ENCODE results near the gene FGFR4.

Gene FGFR4

GRCh38 chr5:177094224-177095087 lies 7.7 kb downstream of the FGFR4 start:
- no peak overlapping the region for H3K9ac ChIP-seq (ENCODE audit: low read depth, low read length)
- H3K27me3 ChIP-seq (ENCODE audit: control insufficient read depth, insufficient read depth, low read length) = no peaks in the 10 kb centered on the region
- peaks cover 10% of the 10 kb centered on the region for H3K4me1 ChIP-seq (ENCODE audit: control insufficient read depth, insufficient read depth, low read length)
- peaks cover 73% of the 10 kb centered on the region for H3K36me3 ChIP-seq (ENCODE audit: control insufficient read depth, insufficient read depth, low read length)
- H3K4me3 ChIP-seq (ENCODE audit: low read depth, low read length) = no peak overlapping the region
- no peak overlapping the region for H3K27ac ChIP-seq (ENCODE audit: low read depth, low read length)
- no peaks in the 10 kb centered on the region for H3K9me3 ChIP-seq (ENCODE audit: control insufficient read depth, insufficient read depth, low read length)

GRCh38 chr5:177095088-177095669 lies 8.5 kb downstream of the FGFR4 start:
- no peaks in the 10 kb centered on the region for H3K9me3 ChIP-seq (ENCODE audit: control insufficient read depth, insufficient read depth, low read length)
- H3K4me3 ChIP-seq (ENCODE audit: low read depth, low read length) = no peak overlapping the region
- H3K4me1 ChIP-seq (ENCODE audit: control insufficient read depth, insufficient read depth, low read length) = peaks cover 13% of the 10 kb centered on the region
- H3K27ac ChIP-seq (ENCODE audit: low read depth, low read length) = no peak overlapping the region
- H3K36me3 ChIP-seq (ENCODE audit: control insufficient read depth, insufficient read depth, low read length) = peaks cover 68% of the 10 kb centered on the region
- H3K27me3 ChIP-seq (ENCODE audit: control insufficient read depth, insufficient read depth, low read length) = no peaks in the 10 kb centered on the region
- no peak overlapping the region for H3K9ac ChIP-seq (ENCODE audit: low read depth, low read length)

GRCh38 chr5:177096162-177097015 lies 9.7 kb downstream of the FGFR4 start:
- H3K36me3 ChIP-seq (ENCODE audit: control insufficient read depth, insufficient read depth, low read length) = peaks cover 56% of the 10 kb centered on the region
- no peak overlapping the region for H3K9ac ChIP-seq (ENCODE audit: low read depth, low read length)
- H3K27ac ChIP-seq (ENCODE audit: low read depth, low read length) = no peak overlapping the region
- H3K4me3 ChIP-seq (ENCODE audit: low read depth, low read length) = no peak overlapping the region
- H3K4me1 ChIP-seq (ENCODE audit: control insufficient read depth, insufficient read depth, low read length) = peaks cover 14% of the 10 kb centered on the region
- no peaks in the 10 kb centered on the region for H3K9me3 ChIP-seq (ENCODE audit: control insufficient read depth, insufficient read depth, low read length)
- H3K27me3 ChIP-seq (ENCODE audit: control insufficient read depth, insufficient read depth, low read length) = no peaks in the 10 kb centered on the region

- no peaks in the 10 kb centered on the region for H3K9me3 ChIP-seq (ENCODE audit: control insufficient read depth, insufficient read depth, low read length)
- no peaks in the 10 kb centered on the region for H3K27me3 ChIP-seq (ENCODE audit: control insufficient read depth, insufficient read depth, low read length)
- peaks cover 47% of the 10 kb centered on the region for H3K36me3 ChIP-seq (ENCODE audit: control insufficient read depth, insufficient read depth, low read length)
- no peak overlapping the region for H3K4me3 ChIP-seq (ENCODE audit: low read depth, low read length)
- peaks cover 14% of the 10 kb centered on the region for H3K4me1 ChIP-seq (ENCODE audit: control insufficient read depth, insufficient read depth, low read length)
- no peak overlapping the region for H3K9ac ChIP-seq (ENCODE audit: low read depth, low read length)
- no peak overlapping the region for H3K27ac ChIP-seq (ENCODE audit: low read depth, low read length)
Measured at GRCh38 chr5:177097016-177097985, 10.6 kb downstream of the FGFR4 start.

GRCh38 chr5:177098120-177098469 lies 11.4 kb downstream of the FGFR4 start:
- Histone ChIP-seq H3K27me3 (ENCODE audit: control insufficient read depth, insufficient read depth, low read length) (no peaks in the 10 kb centered on the region), H3K27ac (ENCODE audit: low read depth, low read length) (no peak overlapping the region), H3K9me3 (ENCODE audit: control insufficient read depth, insufficient read depth, low read length) (no peaks in the 10 kb centered on the region), H3K36me3 (ENCODE audit: control insufficient read depth, insufficient read depth, low read length) (peaks cover 40% of the 10 kb centered on the region), H3K4me3 (ENCODE audit: low read depth, low read length) (no peak overlapping the region), H3K4me1 (ENCODE audit: control insufficient read depth, insufficient read depth, low read length) (peaks cover 14% of the 10 kb centered on the region), H3K9ac (ENCODE audit: low read depth, low read length) (no peak overlapping the region)

- H3K4me1 ChIP-seq (ENCODE audit: control insufficient read depth, insufficient read depth, low read length) = peaks cover 14% of the 10 kb centered on the region
- no peak overlapping the region for H3K27ac ChIP-seq (ENCODE audit: low read depth, low read length)
- no peaks in the 10 kb centered on the region for H3K27me3 ChIP-seq (ENCODE audit: control insufficient read depth, insufficient read depth, low read length)
Measured at GRCh38 chr5:177098470-177099141, 11.9 kb downstream of the FGFR4 start.

GRCh38 chr5:177099422-177100093 lies 12.8 kb downstream of the FGFR4 start:
- Histone ChIP-seq H3K4me3 (ENCODE audit: low read depth, low read length) (no peak overlapping the region), H3K4me1 (ENCODE audit: control insufficient read depth, insufficient read depth, low read length) (peaks cover 14% of the 10 kb centered on the region), H3K36me3 (ENCODE audit: control insufficient read depth, insufficient read depth, low read length) (peaks cover 26% of the 10 kb centered on the region), H3K27ac (ENCODE audit: low read depth, low read length) (no peak overlapping the region), H3K27me3 (ENCODE audit: control insufficient read depth, insufficient read depth, low read length) (no peaks in the 10 kb centered on the region), H3K9ac (ENCODE audit: low read depth, low read length) (no peak overlapping the region), H3K9me3 (ENCODE audit: control insufficient read depth, insufficient read depth, low read length) (no peaks in the 10 kb centered on the region)

More at GRCh38 chr5:177098470-177099141, 11.9 kb downstream of the FGFR4 start:
- Histone ChIP-seq H3K36me3 (ENCODE audit: control insufficient read depth, insufficient read depth, low read length) (peaks cover 35% of the 10 kb centered on the region), H3K4me3 (ENCODE audit: low read depth, low read length) (no peak overlapping the region), H3K9ac (ENCODE audit: low read depth, low read length) (no peak overlapping the region), H3K9me3 (ENCODE audit: control insufficient read depth, insufficient read depth, low read length) (no peaks in the 10 kb centered on the region)

GRCh38 chr5:177100714-177101121 lies 14.0 kb downstream of the FGFR4 start:
- Histone ChIP-seq H3K36me3 (ENCODE audit: control insufficient read depth, insufficient read depth, low read length) (peaks cover 16% of the 10 kb centered on the region), H3K4me1 (ENCODE audit: control insufficient read depth, insufficient read depth, low read length) (peaks cover 14% of the 10 kb centered on the region), H3K27me3 (ENCODE audit: control insufficient read depth, insufficient read depth, low read length) (no peaks in the 10 kb centered on the region), H3K9ac (ENCODE audit: low read depth, low read length) (no peak overlapping the region), H3K4me3 (ENCODE audit: low read depth, low read length) (no peak overlapping the region), H3K9me3 (ENCODE audit: control insufficient read depth, insufficient read depth, low read length) (no peaks in the 10 kb centered on the region), H3K27ac (ENCODE audit: low read depth, low read length) (no peak overlapping the region)

GRCh38 chr5:177103523-177104253 lies 17.0 kb downstream of the FGFR4 start:
- Histone ChIP-seq H3K36me3 (ENCODE audit: control insufficient read depth, insufficient read depth, low read length) (no peaks in the 10 kb centered on the region), H3K9ac (ENCODE audit: low read depth, low read length) (no peak overlapping the region), H3K27me3 (ENCODE audit: control insufficient read depth, insufficient read depth, low read length) (no peaks in the 10 kb centered on the region), H3K9me3 (ENCODE audit: control insufficient read depth, insufficient read depth, low read length) (no peaks in the 10 kb centered on the region), H3K4me1 (ENCODE audit: control insufficient read depth, insufficient read depth, low read length) (peaks cover 11% of the 10 kb centered on the region), H3K27ac (ENCODE audit: low read depth, low read length) (no peak overlapping the region), H3K4me3 (ENCODE audit: low read depth, low read length) (no peak overlapping the region)

Measured in HUES48 (cell line).